GM12873 (cell line): ENCODE data around the gene ACAD9.

ENCODE experiments used
- CTCF ChIP-seq: IDR thresholded peaks from 2 replicates; pipeline ENCODE4 v1.5.1; 2012; ENCODE audit warnings: low read depth, mild to moderate bottlenecking, moderate library complexity, low read length, control low read depth; ENCODE audit not compliant: insufficient read depth; ENCODE audit errors: missing control alignments

The ACAD9 gene

GRCh38 chr3:128889139-128889894 is 9.9 kb downstream of the ACAD9 start:
- TF ChIP-seq CTCF: no peak

- TF ChIP-seq CTCF: no peak
These were observed 16.6 kb downstream of the ACAD9 start for GRCh38 chr3:128895843-128896697.

- no peak for TF ChIP-seq CTCF
These were observed 23.0 kb downstream of the ACAD9 start for GRCh38 chr3:128902426-128902825.

- no peak for TF ChIP-seq CTCF
These were observed 24.1 kb downstream of the ACAD9 start for GRCh38 chr3:128903501-128903900.

- no peak for TF ChIP-seq CTCF
These were observed 26.8 kb downstream of the ACAD9 start for GRCh38 chr3:128906031-128906803.

GRCh38 chr3:128906804-128907525 is 27.5 kb downstream of the ACAD9 start:
- no peak for TF ChIP-seq CTCF
